Body of pancreas (tissue), 4 donors: Measurements from ENCODE around the gene SNED1.

Experiments
- POLR2A ChIP-seq, 3 donors: fragments of 450-650 bp; IDR thresholded peaks; one replicate each; pipeline ENCODE4 v1.6.1; 2016; ENCODE audit warnings: antibody characterized with exemption in 3 of 3, mild to moderate bottlenecking in 2 of 3
- TF ChIP-seq, protein P1 (sequence below), 7 experiments: fragments of 450-650 bp in 4 of 7; fragments of 200-600 bp in 3 of 7; sonication (generic) in 3 of 7; IDR thresholded peaks; one replicate each; pipeline ENCODE4 v1.5.1; 2016 to 2019; ENCODE audit warnings: antibody characterized with exemption in 7 of 7

DNA sequence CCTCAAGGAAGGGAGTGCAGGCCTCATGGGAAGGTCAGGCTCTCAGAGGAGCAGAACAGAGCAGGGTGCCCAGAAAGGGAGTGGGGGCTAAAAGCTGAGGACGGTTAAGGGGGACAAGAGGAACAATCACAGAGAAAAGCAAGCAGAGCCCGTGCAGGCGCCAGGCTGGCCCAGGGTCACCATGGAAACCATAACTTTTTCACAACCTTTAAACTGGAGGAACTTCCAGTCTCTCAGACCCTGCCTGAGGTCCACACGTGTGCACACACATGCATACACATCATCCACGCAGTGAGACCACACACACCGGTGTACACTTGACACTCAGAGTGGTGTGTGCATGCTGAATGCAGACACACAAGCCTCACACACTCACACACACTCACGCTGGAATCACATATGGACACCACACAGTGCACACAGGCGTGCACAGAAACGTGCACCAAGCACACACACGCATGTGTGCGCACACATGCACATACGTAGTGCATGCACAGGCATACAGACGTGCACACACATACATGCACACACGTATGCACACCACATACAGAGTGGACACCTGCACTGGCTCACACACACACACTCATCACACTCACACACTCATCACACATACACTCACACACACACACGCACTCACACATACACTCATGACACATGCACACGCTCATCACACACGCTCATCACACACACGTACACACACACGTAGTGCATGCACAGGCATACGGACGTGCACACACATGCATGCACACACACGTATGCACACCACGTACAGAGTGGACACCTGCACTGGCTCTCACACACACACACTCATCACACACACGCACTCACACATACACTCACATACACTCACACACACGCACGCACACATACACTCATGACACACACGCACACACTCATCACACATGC is 37.2 kb upstream of the SNED1 start:
- TF ChIP-seq, protein P1, sequence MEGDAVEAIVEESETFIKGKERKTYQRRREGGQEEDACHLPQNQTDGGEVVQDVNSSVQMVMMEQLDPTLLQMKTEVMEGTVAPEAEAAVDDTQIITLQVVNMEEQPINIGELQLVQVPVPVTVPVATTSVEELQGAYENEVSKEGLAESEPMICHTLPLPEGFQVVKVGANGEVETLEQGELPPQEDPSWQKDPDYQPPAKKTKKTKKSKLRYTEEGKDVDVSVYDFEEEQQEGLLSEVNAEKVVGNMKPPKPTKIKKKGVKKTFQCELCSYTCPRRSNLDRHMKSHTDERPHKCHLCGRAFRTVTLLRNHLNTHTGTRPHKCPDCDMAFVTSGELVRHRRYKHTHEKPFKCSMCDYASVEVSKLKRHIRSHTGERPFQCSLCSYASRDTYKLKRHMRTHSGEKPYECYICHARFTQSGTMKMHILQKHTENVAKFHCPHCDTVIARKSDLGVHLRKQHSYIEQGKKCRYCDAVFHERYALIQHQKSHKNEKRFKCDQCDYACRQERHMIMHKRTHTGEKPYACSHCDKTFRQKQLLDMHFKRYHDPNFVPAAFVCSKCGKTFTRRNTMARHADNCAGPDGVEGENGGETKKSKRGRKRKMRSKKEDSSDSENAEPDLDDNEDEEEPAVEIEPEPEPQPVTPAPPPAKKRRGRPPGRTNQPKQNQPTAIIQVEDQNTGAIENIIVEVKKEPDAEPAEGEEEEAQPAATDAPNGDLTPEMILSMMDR (IDR thresholded peaks at IDR 0.05) = no peak
- TF ChIP-seq POLR2A (IDR thresholded peaks at IDR 0.05) = no peak
